GM18526 (cell line): Measurements from ENCODE around the gene MAP2K1.

Experiments used
- POLR2A ChIP-seq: IDR thresholded peaks from 3 replicates; pipeline ENCODE4 v1.6.1; 2011; ENCODE audit not compliant: insufficient read length; ENCODE audit errors: extremely low read depth

MAP2K1 gene

GRCh38 chr15:66411190-66411589 is 24.5 kb downstream of the MAP2K1 start:
- no peak for TF ChIP-seq POLR2A

GRCh38 chr15:66412220-66412619 is 25.5 kb downstream of the MAP2K1 start:
- no peak for TF ChIP-seq POLR2A

GRCh38 chr15:66413579-66413978 is 26.9 kb downstream of the MAP2K1 start:
- TF ChIP-seq POLR2A, result no peak

GRCh38 chr15:66415360-66415759 is 28.6 kb downstream of the MAP2K1 start:
- TF ChIP-seq POLR2A, result no peak

GRCh38 chr15:66417736-66418135 is 31.0 kb downstream of the MAP2K1 start:
- TF ChIP-seq POLR2A, result no peak

GRCh38 chr15:66419471-66419870 is 32.8 kb downstream of the MAP2K1 start:
- TF ChIP-seq POLR2A, result no peak

- TF ChIP-seq POLR2A, result no peak
Observed at GRCh38 chr15:66422347-66422746, 35.6 kb downstream of the MAP2K1 start.

GRCh38 chr15:66423149-66423548 is 36.4 kb downstream of the MAP2K1 start:
- TF ChIP-seq POLR2A, result no peak

GRCh38 chr15:66424963-66425612 is 38.4 kb downstream of the MAP2K1 start:
- TF ChIP-seq POLR2A, result no peak

- TF ChIP-seq POLR2A, result no peak
Observed at GRCh38 chr15:66425837-66426236, 39.1 kb downstream of the MAP2K1 start.

- TF ChIP-seq POLR2A, result no peak
Observed at GRCh38 chr15:66429117-66429516, 42.4 kb downstream of the MAP2K1 start.

GRCh38 chr15:66429546-66429945 is 42.8 kb downstream of the MAP2K1 start:
- TF ChIP-seq POLR2A, result no peak

GRCh38 chr15:66430627-66431255 is 44.0 kb downstream of the MAP2K1 start:
- no peak for TF ChIP-seq POLR2A

- TF ChIP-seq POLR2A, result no peak
Observed at GRCh38 chr15:66433726-66434125, 47.0 kb downstream of the MAP2K1 start.

- TF ChIP-seq POLR2A, result no peak
Observed at GRCh38 chr15:66440501-66440900, 53.8 kb downstream of the MAP2K1 start.

- no peak for TF ChIP-seq POLR2A
Observed at GRCh38 chr15:66452420-66452819, 65.7 kb downstream of the MAP2K1 start.

- TF ChIP-seq POLR2A, result no peak
Observed at GRCh38 chr15:66452971-66453580, 66.4 kb downstream of the MAP2K1 start.

- no peak for TF ChIP-seq POLR2A
Observed at GRCh38 chr15:66454143-66454542, 67.4 kb downstream of the MAP2K1 start.
